ENCODE measurements around the gene ZNRF3.
A peak's percentile ranks its signal among the peaks of the same experiment; 100 is the strongest.

Gene ZNRF3

GRCh38 chr22:29044657-29045176, 161.3 kb downstream of the ZNRF3 start:
- DNase-seq = no peak

- no peak for DNase-seq
Observed at GRCh38 chr22:29048822-29049654, 165.7 kb downstream of the ZNRF3 start.

GRCh38 chr22:29049655-29050263, 166.4 kb downstream of the ZNRF3 start:
- no peak for DNase-seq

- DNase-seq = no peak
Observed at GRCh38 chr22:29050457-29050856, 167.1 kb downstream of the ZNRF3 start.

GRCh38 chr22:29053048-29053702, 169.8 kb downstream of the ZNRF3 start:
- DNase-seq = no peak

- DNase-seq = no peak
Observed at GRCh38 chr22:29054251-29054767, 170.9 kb downstream of the ZNRF3 start.

GRCh38 chr22:29055192-29055830, 171.9 kb downstream of the ZNRF3 start:
- no peak for DNase-seq

- no peak for DNase-seq
Observed at GRCh38 chr22:29056472-29056871, 173.1 kb downstream of the ZNRF3 start.

GRCh38 chr22:29060251-29060869, 177.0 kb downstream of the ZNRF3 start:
- no peak for DNase-seq

- DNase-seq = no peak
Observed at GRCh38 chr22:29060931-29061330, 177.6 kb downstream of the ZNRF3 start.

GRCh38 chr22:29061773-29062172, 178.4 kb downstream of the ZNRF3 start, which contains the start of gene C22orf31:
Gene C22orf31 (minus strand): TSS chr22:29061831. CDS start chr22:29061792, 39 bp downstream.
- no peak for DNase-seq

- DNase-seq = no peak
Observed at GRCh38 chr22:29062286-29062821, 179.0 kb downstream of the ZNRF3 start.

GRCh38 chr22:29065468-29066190, 182.3 kb downstream of the ZNRF3 start:
- DNase-seq = no peak

- DNase-seq = no peak
Observed at GRCh38 chr22:29069463-29069862, 186.1 kb downstream of the ZNRF3 start.

- DNase-seq = no peak
Observed at GRCh38 chr22:29070490-29070889, 187.1 kb downstream of the ZNRF3 start.

GRCh38 chr22:29071261-29072045, 188.1 kb downstream of the ZNRF3 start:
- DNase-seq = no peak

- peak; percentile 40 to 65 for DNase-seq
Observed at GRCh38 chr22:29072193-29072978, 189.0 kb downstream of the ZNRF3 start.

- DNase-seq = no peak
Observed at GRCh38 chr22:29072979-29073617, 189.7 kb downstream of the ZNRF3 start, which contains the start of gene KREMEN1. Gene KREMEN1 (plus strand): TSS chr22:29073035. CDS start chr22:29073131, 96 bp downstream.
